ENCODE measurements around the gene SH2D1A. TPM values are rescaled to one million over a fixed set of nuclear protein-coding genes. Genes with fewer than 3 reads are reported as not detected.

The SH2D1A gene
- total RNA-seq, 1 donor from 2014 or later, result 0.21 TPM

- no peak for DNase-seq (ENCODE audit: extremely low spot score, unreplicated experiment)
- Mint-ChIP-seq H3K9me3 (ENCODE audit: unreplicated experiment) (no peaks in the 10 kb centered on the region), H3K27me3 (ENCODE audit: unreplicated experiment) (peaks cover 3% of the 10 kb centered on the region), H3K4me3 (ENCODE audit: unreplicated experiment) (no peak overlapping the region), H3K36me3 (ENCODE audit: unreplicated experiment) (no peaks in the 10 kb centered on the region), H3K27ac (ENCODE audit: unreplicated experiment) (no peak overlapping the region), H3K4me1 (ENCODE audit: unreplicated experiment) (no peaks in the 10 kb centered on the region)
- TF ChIP-seq CTCF (IDR thresholded peaks at IDR 0.05), result no peak
These were observed 8.4 kb upstream of the SH2D1A start for GRCh38 chrX:124337916-124338315.

- H3K27me3 Mint-ChIP-seq (ENCODE audit: unreplicated experiment), result peaks cover 3% of the 10 kb centered on the region
- H3K36me3 Mint-ChIP-seq (ENCODE audit: unreplicated experiment), result no peaks in the 10 kb centered on the region
- no peak for TF ChIP-seq CTCF (IDR thresholded peaks at IDR 0.05)
- H3K27ac Mint-ChIP-seq (ENCODE audit: unreplicated experiment), result no peak overlapping the region
- DNase-seq (ENCODE audit: extremely low spot score, unreplicated experiment), result no peak
- H3K4me3 Mint-ChIP-seq (ENCODE audit: unreplicated experiment), result no peak overlapping the region
- no peaks in the 10 kb centered on the region for H3K4me1 Mint-ChIP-seq (ENCODE audit: unreplicated experiment)
- H3K9me3 Mint-ChIP-seq (ENCODE audit: unreplicated experiment), result no peaks in the 10 kb centered on the region
These were observed 7.4 kb upstream of the SH2D1A start for GRCh38 chrX:124338733-124339514.

- peaks cover 6% of the 10 kb centered on the region for H3K27me3 Mint-ChIP-seq (ENCODE audit: unreplicated experiment)
These were observed 4.8 kb upstream of the SH2D1A start for GRCh38 chrX:124341396-124342132.

GRCh38 chrX:124342174-124342867 is 4.0 kb upstream of the SH2D1A start:
- no peak overlapping the region for H3K4me3 Mint-ChIP-seq (ENCODE audit: unreplicated experiment)
- peaks cover 6% of the 10 kb centered on the region for H3K27me3 Mint-ChIP-seq (ENCODE audit: unreplicated experiment)
- DNase-seq (ENCODE audit: extremely low spot score, unreplicated experiment), result no peak
- H3K27ac Mint-ChIP-seq (ENCODE audit: unreplicated experiment), result no peak overlapping the region
- no peaks in the 10 kb centered on the region for H3K4me1 Mint-ChIP-seq (ENCODE audit: unreplicated experiment)
- TF ChIP-seq CTCF (IDR thresholded peaks at IDR 0.05), result no peak
- H3K9me3 Mint-ChIP-seq (ENCODE audit: unreplicated experiment), result no peaks in the 10 kb centered on the region
- H3K36me3 Mint-ChIP-seq (ENCODE audit: unreplicated experiment), result no peaks in the 10 kb centered on the region

More at GRCh38 chrX:124341396-124342132, 4.8 kb upstream of the SH2D1A start:
- H3K4me1 Mint-ChIP-seq (ENCODE audit: unreplicated experiment), result no peaks in the 10 kb centered on the region
- H3K36me3 Mint-ChIP-seq (ENCODE audit: unreplicated experiment), result no peaks in the 10 kb centered on the region
- no peak overlapping the region for H3K4me3 Mint-ChIP-seq (ENCODE audit: unreplicated experiment)
- no peak for TF ChIP-seq CTCF (IDR thresholded peaks at IDR 0.05)
- no peaks in the 10 kb centered on the region for H3K9me3 Mint-ChIP-seq (ENCODE audit: unreplicated experiment)
- no peak overlapping the region for H3K27ac Mint-ChIP-seq (ENCODE audit: unreplicated experiment)
- DNase-seq (ENCODE audit: extremely low spot score, unreplicated experiment), result no peak

- H3K4me1 Mint-ChIP-seq (ENCODE audit: unreplicated experiment), result no peaks in the 10 kb centered on the region
- no peak for TF ChIP-seq CTCF (IDR thresholded peaks at IDR 0.05)
- no peaks in the 10 kb centered on the region for H3K36me3 Mint-ChIP-seq (ENCODE audit: unreplicated experiment)
- H3K4me3 Mint-ChIP-seq (ENCODE audit: unreplicated experiment), result no peak overlapping the region
- H3K9me3 Mint-ChIP-seq (ENCODE audit: unreplicated experiment), result no peaks in the 10 kb centered on the region
- H3K27me3 Mint-ChIP-seq (ENCODE audit: unreplicated experiment), result peaks cover 6% of the 10 kb centered on the region
- no peak overlapping the region for H3K27ac Mint-ChIP-seq (ENCODE audit: unreplicated experiment)
- no peak for DNase-seq (ENCODE audit: extremely low spot score, unreplicated experiment)
These were observed 3.3 kb upstream of the SH2D1A start for GRCh38 chrX:124343016-124343415.

Measured in osteocyte (in vitro differentiated cells).